ENCODE data around the gene SIAH3. TPM values are rescaled to one million over a fixed set of nuclear protein-coding genes. Genes with fewer than 3 reads are reported as not detected.

The SIAH3 gene
- total and polyA plus RNA-seq, 4 donors = under 0.01 TPM; not detected in 3

DNA sequence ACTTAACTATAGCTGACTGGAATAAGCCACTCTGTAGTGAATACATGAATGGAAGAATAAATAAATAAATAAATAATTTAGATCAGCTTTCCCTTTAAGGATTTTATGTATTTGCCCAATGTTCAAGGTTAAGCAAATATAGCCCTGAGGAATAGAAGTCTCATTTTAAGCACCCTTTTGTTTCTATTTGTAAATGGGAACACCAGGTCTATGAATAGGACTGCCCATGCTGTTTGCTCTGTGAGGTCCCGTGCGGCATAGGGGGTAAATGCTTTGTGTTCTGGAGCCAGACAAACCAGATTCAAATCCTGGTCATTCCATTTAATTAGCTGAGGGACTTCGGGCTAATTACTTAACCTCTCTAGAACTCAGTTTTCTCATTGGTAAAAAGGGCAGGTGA is 120.1 kb downstream of the SIAH3 start:
- Histone ChIP-seq H3K36me3 (ENCODE audit: control insufficient read depth in 4 of 4, insufficient read depth in 3 of 4, low read depth in 1 of 4, low read length in 3 of 4) (no peaks in the 10 kb centered on the region), H3K27me3 (ENCODE audit: control insufficient read depth in 4 of 4, insufficient read depth in 4 of 4, low read length in 3 of 4) (no peaks in the 10 kb centered on the region), H3K4me1 (ENCODE audit: control insufficient read depth in 4 of 4, insufficient read depth in 4 of 4, low read length in 3 of 4) (peaks cover 0 to 3% (median 0%) of the 10 kb centered on the region in 4 donors), H3K4me3 (ENCODE audit: low read depth in 1 of 3, low read length in 3 of 3) (no peak overlapping the region), H3K9ac (ENCODE audit: low read depth in 1 of 2, low read length in 2 of 2) (no peak overlapping the region), H3K27ac (ENCODE audit: low read depth in 1 of 2, low read length in 2 of 2) (no peak overlapping the region), H3K9me3 (ENCODE audit: control insufficient read depth in 4 of 4, low read length in 3 of 4) (no peaks in the 10 kb centered on the region)
- TF ChIP-seq, protein P1, sequence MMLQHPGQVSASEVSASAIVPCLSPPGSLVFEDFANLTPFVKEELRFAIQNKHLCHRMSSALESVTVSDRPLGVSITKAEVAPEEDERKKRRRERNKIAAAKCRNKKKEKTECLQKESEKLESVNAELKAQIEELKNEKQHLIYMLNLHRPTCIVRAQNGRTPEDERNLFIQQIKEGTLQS (IDR thresholded peaks at IDR 0.05) = no peak
- TF ChIP-seq, protein P2, sequence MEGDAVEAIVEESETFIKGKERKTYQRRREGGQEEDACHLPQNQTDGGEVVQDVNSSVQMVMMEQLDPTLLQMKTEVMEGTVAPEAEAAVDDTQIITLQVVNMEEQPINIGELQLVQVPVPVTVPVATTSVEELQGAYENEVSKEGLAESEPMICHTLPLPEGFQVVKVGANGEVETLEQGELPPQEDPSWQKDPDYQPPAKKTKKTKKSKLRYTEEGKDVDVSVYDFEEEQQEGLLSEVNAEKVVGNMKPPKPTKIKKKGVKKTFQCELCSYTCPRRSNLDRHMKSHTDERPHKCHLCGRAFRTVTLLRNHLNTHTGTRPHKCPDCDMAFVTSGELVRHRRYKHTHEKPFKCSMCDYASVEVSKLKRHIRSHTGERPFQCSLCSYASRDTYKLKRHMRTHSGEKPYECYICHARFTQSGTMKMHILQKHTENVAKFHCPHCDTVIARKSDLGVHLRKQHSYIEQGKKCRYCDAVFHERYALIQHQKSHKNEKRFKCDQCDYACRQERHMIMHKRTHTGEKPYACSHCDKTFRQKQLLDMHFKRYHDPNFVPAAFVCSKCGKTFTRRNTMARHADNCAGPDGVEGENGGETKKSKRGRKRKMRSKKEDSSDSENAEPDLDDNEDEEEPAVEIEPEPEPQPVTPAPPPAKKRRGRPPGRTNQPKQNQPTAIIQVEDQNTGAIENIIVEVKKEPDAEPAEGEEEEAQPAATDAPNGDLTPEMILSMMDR (IDR thresholded peaks at IDR 0.05; ENCODE audit: low read depth, low read length, missing input control) = no peak
- TF ChIP-seq FOXA2 (IDR thresholded peaks at IDR 0.05) (no peak), SP1 (IDR thresholded peaks at IDR 0.05) (no peak), GABPA (IDR thresholded peaks at IDR 0.05 in 1 of 2, conservative IDR thresholded peaks at IDR 0.05 in 1 of 2) (no peak), RAD21 (IDR thresholded peaks at IDR 0.05) (no peak), JUND (IDR thresholded peaks at IDR 0.05) (no peak), NR2F2 (IDR thresholded peaks at IDR 0.05) (no peak), TAF1 (conservative IDR thresholded peaks at IDR 0.05) (no peak)
- TF ChIP-seq, protein P3, sequence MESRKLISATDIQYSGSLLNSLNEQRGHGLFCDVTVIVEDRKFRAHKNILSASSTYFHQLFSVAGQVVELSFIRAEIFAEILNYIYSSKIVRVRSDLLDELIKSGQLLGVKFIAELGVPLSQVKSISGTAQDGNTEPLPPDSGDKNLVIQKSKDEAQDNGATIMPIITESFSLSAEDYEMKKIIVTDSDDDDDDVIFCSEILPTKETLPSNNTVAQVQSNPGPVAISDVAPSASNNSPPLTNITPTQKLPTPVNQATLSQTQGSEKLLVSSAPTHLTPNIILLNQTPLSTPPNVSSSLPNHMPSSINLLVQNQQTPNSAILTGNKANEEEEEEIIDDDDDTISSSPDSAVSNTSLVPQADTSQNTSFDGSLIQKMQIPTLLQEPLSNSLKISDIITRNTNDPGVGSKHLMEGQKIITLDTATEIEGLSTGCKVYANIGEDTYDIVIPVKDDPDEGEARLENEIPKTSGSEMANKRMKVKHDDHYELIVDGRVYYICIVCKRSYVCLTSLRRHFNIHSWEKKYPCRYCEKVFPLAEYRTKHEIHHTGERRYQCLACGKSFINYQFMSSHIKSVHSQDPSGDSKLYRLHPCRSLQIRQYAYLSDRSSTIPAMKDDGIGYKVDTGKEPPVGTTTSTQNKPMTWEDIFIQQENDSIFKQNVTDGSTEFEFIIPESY (IDR thresholded peaks at IDR 0.05) = no peak
- TF ChIP-seq, protein P4, sequence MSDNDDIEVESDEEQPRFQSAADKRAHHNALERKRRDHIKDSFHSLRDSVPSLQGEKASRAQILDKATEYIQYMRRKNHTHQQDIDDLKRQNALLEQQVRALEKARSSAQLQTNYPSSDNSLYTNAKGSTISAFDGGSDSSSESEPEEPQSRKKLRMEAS (IDR thresholded peaks at IDR 0.05) = no peak
- no peak for DNase-seq (ENCODE audit: low spot score)
- WGBS = 66% methylated on average over 3 of the region's 3 CpGs

DNA sequence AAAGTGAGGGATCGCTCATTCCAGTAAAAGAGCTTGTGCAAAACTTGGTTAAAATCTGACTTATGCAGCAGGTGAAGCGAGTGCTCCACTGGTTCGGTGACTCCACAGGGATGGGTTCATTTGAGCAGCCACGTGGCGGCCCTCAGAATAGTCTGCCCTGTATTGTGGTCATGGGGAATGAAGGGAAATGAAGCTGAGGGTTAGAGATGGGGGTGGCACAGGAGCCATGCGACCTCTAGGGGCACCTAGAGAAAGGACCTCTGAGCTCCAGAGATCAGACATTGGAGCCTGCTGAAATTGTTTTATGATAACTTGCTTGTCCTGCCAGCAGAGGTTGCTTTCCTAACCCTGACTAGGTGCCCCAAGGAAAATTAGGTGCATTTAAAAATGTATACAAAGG is 122.8 kb downstream of the SIAH3 start:
- WGBS = 70% methylated on average over 6 of the region's 6 CpGs
- no peaks in the 10 kb centered on the region for H3K36me3 ChIP-seq (ENCODE audit: control insufficient read depth in 4 of 4, insufficient read depth in 3 of 4, low read depth in 1 of 4, low read length in 3 of 4)
- H3K9me3 ChIP-seq (ENCODE audit: control insufficient read depth in 4 of 4, low read length in 3 of 4) = no peaks in the 10 kb centered on the region
- H3K27me3 ChIP-seq (ENCODE audit: control insufficient read depth in 4 of 4, insufficient read depth in 4 of 4, low read length in 3 of 4) = no peaks in the 10 kb centered on the region
- H3K4me3 ChIP-seq (ENCODE audit: low read depth in 1 of 3, low read length in 3 of 3) = no peak overlapping the region
- peaks cover 0 to 3% (median 0%) of the 10 kb centered on the region in 4 donors for H3K4me1 ChIP-seq (ENCODE audit: control insufficient read depth in 4 of 4, insufficient read depth in 4 of 4, low read length in 3 of 4)
- no peak for TF ChIP-seq JUND (IDR thresholded peaks at IDR 0.05)
- TF ChIP-seq, protein P2 (IDR thresholded peaks at IDR 0.05; ENCODE audit: low read depth, low read length, missing input control) = peak; percentile 13
- TF ChIP-seq RAD21 (IDR thresholded peaks at IDR 0.05) = peak in 1 of 2 donors; percentile 8
- DNase-seq (ENCODE audit: low spot score) = no peak
- H3K27ac ChIP-seq (ENCODE audit: low read depth in 1 of 2, low read length in 2 of 2) = no peak overlapping the region
- no peak overlapping the region for H3K9ac ChIP-seq (ENCODE audit: low read depth in 1 of 2, low read length in 2 of 2)

Small RNAs within 50 kb of the gene (small RNA-seq; reads per million reads assigned to genes)
- not detected for gene RF00017

Other genes starting within 250 kb of the SIAH3 start
- gene ERICH6B, start 236.0 kb downstream of the SIAH3 start, total RNA-seq = not detected
- under 1 TPM in 1 of 2 donors, not detected in 1; 0.94 TPM for gene ERICH6B, start 236.0 kb downstream of the SIAH3 start, polyA plus RNA-seq
- not detected for gene CBY2, start 149.4 kb downstream of the SIAH3 start, total RNA-seq
- gene CBY2, start 149.4 kb downstream of the SIAH3 start, polyA plus RNA-seq = not detected
- gene ZC3H13, start 201.0 kb upstream of the SIAH3 start, total RNA-seq = 10 to 100 TPM; 11.1 to 62.1 TPM
- gene ZC3H13, start 201.0 kb upstream of the SIAH3 start, polyA plus RNA-seq = 10 to 100 TPM; 10.0 to 46.7 TPM

All from liver (tissue), 10 donors.